Upper lobe of left lung (tissue), 4 donors: Measurements from ENCODE around the gene HABP2.

ENCODE experiments used
- CTCF ChIP-seq, 6 experiments: fragments of 450-650 bp in 4 of 6; fragments of 200-600 bp in 2 of 6; sonication (generic) in 2 of 6; IDR thresholded peaks; one replicate each; pipeline ENCODE4 v1.5.1; 2016 to 2019; ENCODE audit warnings: antibody characterized with exemption in 6 of 6
- EP300 ChIP-seq, 4 donors: sonication (generic); formaldehyde crosslinking; IDR thresholded peaks; one replicate each; pipeline ENCODE4 v1.5.1; 2017; ENCODE audit warnings: antibody characterized with exemption in 4 of 4, control low read depth in 2 of 4

GRCh38 chr10:113561214-113561613 is 8.4 kb downstream of the HABP2 start:
- TF ChIP-seq CTCF (IDR thresholded peaks at IDR 0.05): no peak
- no peak for TF ChIP-seq EP300 (IDR thresholded peaks at IDR 0.05)
